Left kidney (tissue), 2 donors: ENCODE results near the gene DNAJC4. TPM values are rescaled to one million over a fixed set of nuclear protein-coding genes. Genes with fewer than 3 reads are reported as not detected.

Experiments used
- DNase-seq: peaks from one replicate; pipeline ENCODE4 v3.0.0-alpha.2; 2013
- polyA plus RNA-seq: library from polyadenylated mRNA; unstranded; fragments of 120-200 nt; gene quantifications from one replicate; pipeline ENCODE4 v1.2.1, GENCODE V29; 2013; ENCODE audit not compliant: insufficient read length

Gene DNAJC4
- polyA plus RNA-seq, 1 donor: 53.4 TPM

- no peak for DNase-seq
These were observed 45.5 kb downstream of the DNAJC4 start for GRCh38 chr11:64275841-64276240.

GRCh38 chr11:64276653-64277431 is 46.5 kb downstream of the DNAJC4 start:
- DNase-seq: no peak

DNA sequence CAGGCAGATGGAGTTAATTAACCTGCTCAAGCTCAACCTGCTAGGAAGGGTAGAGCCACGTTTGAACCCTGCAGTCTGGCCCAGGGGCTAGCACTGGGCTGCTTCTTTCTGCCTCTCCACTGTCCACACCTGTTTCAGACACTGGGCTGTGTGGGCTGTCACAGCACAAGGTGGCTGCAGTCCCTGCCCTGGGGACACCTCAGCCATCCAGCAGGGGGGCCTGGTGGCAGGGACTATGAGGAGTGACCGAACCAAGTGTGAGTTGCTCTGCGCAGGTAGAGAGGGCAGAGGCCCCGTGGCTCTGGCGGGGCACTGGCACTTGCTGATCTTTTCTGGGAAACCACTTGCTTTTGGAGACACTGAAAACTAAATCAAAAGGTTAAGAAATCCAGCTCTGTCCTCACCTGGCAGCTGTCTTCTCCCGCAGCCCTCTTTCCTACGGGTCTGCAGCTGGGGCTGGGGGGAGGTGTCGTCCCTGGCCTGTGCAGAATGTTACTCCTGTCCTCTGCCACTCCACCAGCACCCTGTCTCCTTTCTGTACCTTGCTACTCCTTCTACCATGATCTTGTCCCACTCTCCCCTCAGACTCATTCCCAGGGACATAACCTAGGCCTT is 48.3 kb downstream of the DNAJC4 start:
- no peak for DNase-seq

DNA sequence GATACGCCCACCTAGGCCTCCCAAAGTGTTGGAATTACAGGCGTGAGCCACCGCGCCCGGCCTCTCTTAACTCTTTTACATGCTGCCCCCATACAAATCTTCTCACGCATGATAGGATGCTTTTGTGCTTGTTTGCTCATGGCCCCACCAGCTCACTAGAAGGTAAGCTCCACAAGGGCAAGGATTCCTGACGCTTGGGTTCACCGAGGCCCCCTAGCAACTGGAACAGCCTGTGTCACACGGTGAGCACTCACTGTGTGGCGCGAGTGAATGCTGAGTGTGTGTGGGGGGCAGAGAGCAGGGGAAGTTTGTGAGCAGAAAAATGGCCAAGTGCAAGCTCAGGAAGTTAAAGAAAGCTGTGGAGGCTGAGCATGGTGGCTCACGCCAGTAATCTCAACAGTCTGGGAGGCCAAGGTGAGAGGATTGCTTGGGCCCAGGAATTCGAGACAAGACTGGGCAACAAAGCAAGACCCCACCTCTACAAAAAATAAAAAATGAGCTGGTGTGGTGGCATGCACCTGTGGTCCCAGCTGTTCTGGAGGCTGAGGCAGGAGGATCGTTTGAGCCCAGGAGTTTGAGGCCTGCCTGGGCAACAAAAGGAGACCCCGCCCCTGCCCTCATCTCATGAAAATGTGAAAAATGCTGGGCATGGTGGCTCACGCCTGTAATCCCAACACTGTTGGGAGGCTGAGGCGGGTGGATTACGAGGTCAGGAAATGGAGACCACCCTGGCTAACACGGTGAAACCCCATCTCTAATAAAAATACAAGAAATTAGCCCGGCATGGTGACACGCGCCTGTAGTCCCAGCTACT is 51.8 kb downstream of the DNAJC4 start:
- no peak for DNase-seq

GRCh38 chr11:64283092-64283491 is 52.7 kb downstream of the DNAJC4 start:
- DNase-seq: no peak

Other genes with a start within 250 kb of the DNAJC4 start
- 105 TPM for gene OTUB1, start 244.1 kb upstream of the DNAJC4 start, polyA plus RNA-seq
- gene FLRT1, start 194.6 kb upstream of the DNAJC4 start, polyA plus RNA-seq: 3.3 TPM
- 13.3 TPM for gene MACROD1, start 64.4 kb upstream of the DNAJC4 start, polyA plus RNA-seq
- gene STIP1, start 44.4 kb upstream of the DNAJC4 start, polyA plus RNA-seq: 215 TPM
- 4.1 TPM for gene FERMT3, start 23.8 kb upstream of the DNAJC4 start, polyA plus RNA-seq
- gene TRPT1, start 4.4 kb upstream of the DNAJC4 start, polyA plus RNA-seq: 44.8 TPM
- gene NUDT22, start 4.3 kb upstream of the DNAJC4 start, polyA plus RNA-seq: 24.1 TPM
- 87.6 TPM for gene VEGFB, start 4.0 kb downstream of the DNAJC4 start, polyA plus RNA-seq
- gene FKBP2, start 10.5 kb downstream of the DNAJC4 start, polyA plus RNA-seq: 72.7 TPM
- gene PPP1R14B, start 16.4 kb downstream of the DNAJC4 start, polyA plus RNA-seq: 56.4 TPM
- gene PLCB3, start 21.0 kb downstream of the DNAJC4 start, polyA plus RNA-seq: 13.5 TPM
- 37.9 TPM for gene BAD, start 54.1 kb downstream of the DNAJC4 start, polyA plus RNA-seq
- 32.5 TPM for gene GPR137, start 55.3 kb downstream of the DNAJC4 start, polyA plus RNA-seq
- not detected for gene KCNK4, start 60.8 kb downstream of the DNAJC4 start, polyA plus RNA-seq
- gene CATSPERZ, start 69.8 kb downstream of the DNAJC4 start, polyA plus RNA-seq: not detected
- gene ESRRA, start 75.0 kb downstream of the DNAJC4 start, polyA plus RNA-seq: 20.9 TPM
- 183 TPM for gene TRMT112, start 87.0 kb downstream of the DNAJC4 start, polyA plus RNA-seq
- gene PRDX5, start 87.6 kb downstream of the DNAJC4 start, polyA plus RNA-seq: 148 TPM
- gene CCDC88B, start 109.7 kb downstream of the DNAJC4 start, polyA plus RNA-seq: 3.3 TPM
- 9.1 TPM for gene RPS6KA4, start 128.6 kb downstream of the DNAJC4 start, polyA plus RNA-seq